Muscle layer of colon (tissue), 2 donors: ENCODE data around the gene SYCP2L.

Experiments used
- H3K27ac ChIP-seq: one replicate; pipeline ENCODE4 v1.7.0; 2013; ENCODE audit warnings: low read depth, mild to moderate bottlenecking, low read length, moderate library complexity
- H3K27me3 ChIP-seq, 2 donors: one replicate each; pipeline ENCODE4 v1.7.0; 2013; ENCODE audit warnings: low read length in 2 of 2, mild to moderate bottlenecking in 2 of 2; ENCODE audit not compliant: insufficient read depth in 2 of 2, control insufficient read depth in 1 of 2
- H3K36me3 ChIP-seq: one replicate; pipeline ENCODE4 v1.7.0; 2013; ENCODE audit warnings: mild to moderate bottlenecking, low read length; ENCODE audit not compliant: insufficient read depth
- H3K4me1 ChIP-seq: one replicate; pipeline ENCODE4 v1.7.0; 2013; ENCODE audit warnings: mild to moderate bottlenecking, low read length; ENCODE audit not compliant: insufficient read depth
- H3K4me3 ChIP-seq, 2 donors: one replicate each; pipeline ENCODE4 v1.7.0; 2013; ENCODE audit warnings: low read length in 2 of 2, low read depth in 1 of 2, mild to moderate bottlenecking in 1 of 2, moderate library complexity in 1 of 2
- H3K9ac ChIP-seq: one replicate; pipeline ENCODE4 v1.7.0; 2013; ENCODE audit warnings: low read length
- H3K9me3 ChIP-seq: one replicate; pipeline ENCODE4 v1.7.0; 2013; ENCODE audit warnings: mild to moderate bottlenecking, low read length
- donor health status: abdominal sarcoma.
- donor health status: Adenocarcinoma of cecum.

The SYCP2L gene

GRCh38 chr6:11009353-11009752 lies 122.5 kb downstream of the SYCP2L start:
- Histone ChIP-seq H3K36me3 (no peaks in the 10 kb centered on the region), H3K4me3 (no peak overlapping the region), H3K27ac (no peak overlapping the region), H3K9me3 (no peaks in the 10 kb centered on the region), H3K27me3 (no peaks in the 10 kb centered on the region), H3K4me1 (no peaks in the 10 kb centered on the region), H3K9ac (no peak overlapping the region)

GRCh38 chr6:11011787-11012234 lies 125.0 kb downstream of the SYCP2L start:
- H3K27me3 ChIP-seq: no peaks in the 10 kb centered on the region
- H3K9ac ChIP-seq: no peak overlapping the region
- H3K36me3 ChIP-seq: no peaks in the 10 kb centered on the region
- no peak overlapping the region for H3K4me3 ChIP-seq
- no peaks in the 10 kb centered on the region for H3K4me1 ChIP-seq
- no peaks in the 10 kb centered on the region for H3K9me3 ChIP-seq
- no peak overlapping the region for H3K27ac ChIP-seq

DNA sequence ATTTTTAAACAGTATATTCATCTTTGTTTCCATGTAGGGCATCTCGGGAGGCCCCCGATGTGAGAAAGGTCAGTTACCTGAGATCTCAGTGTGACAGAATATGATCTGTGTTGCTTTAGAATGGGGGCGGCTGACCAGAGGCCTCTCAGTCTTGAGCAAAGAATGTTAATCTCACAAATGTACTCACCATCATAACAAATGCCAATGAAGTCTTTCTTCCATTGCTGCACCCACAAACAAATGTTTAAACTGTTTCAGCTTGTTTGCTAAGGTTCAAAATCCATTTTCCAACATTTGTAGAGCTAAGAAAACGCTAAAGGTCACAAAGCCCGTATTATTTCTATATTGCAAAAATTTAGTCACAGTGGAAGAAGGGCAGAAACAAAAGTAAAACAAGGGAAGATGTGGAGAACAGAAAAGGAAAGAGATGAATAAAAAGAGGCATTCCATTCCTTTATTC lies 125.5 kb downstream of the SYCP2L start:
- H3K27me3 ChIP-seq: no peaks in the 10 kb centered on the region
- H3K4me1 ChIP-seq: no peaks in the 10 kb centered on the region
- H3K27ac ChIP-seq: no peak overlapping the region
- no peaks in the 10 kb centered on the region for H3K9me3 ChIP-seq
- H3K4me3 ChIP-seq: no peak overlapping the region
- no peaks in the 10 kb centered on the region for H3K36me3 ChIP-seq
- no peak overlapping the region for H3K9ac ChIP-seq

- Histone ChIP-seq H3K36me3 (no peaks in the 10 kb centered on the region), H3K9ac (no peak overlapping the region), H3K9me3 (no peaks in the 10 kb centered on the region), H3K27ac (no peak overlapping the region), H3K4me1 (no peaks in the 10 kb centered on the region), H3K4me3 (no peak overlapping the region), H3K27me3 (no peaks in the 10 kb centered on the region)
Measured at GRCh38 chr6:11012976-11013720, 126.3 kb downstream of the SYCP2L start.

DNA sequence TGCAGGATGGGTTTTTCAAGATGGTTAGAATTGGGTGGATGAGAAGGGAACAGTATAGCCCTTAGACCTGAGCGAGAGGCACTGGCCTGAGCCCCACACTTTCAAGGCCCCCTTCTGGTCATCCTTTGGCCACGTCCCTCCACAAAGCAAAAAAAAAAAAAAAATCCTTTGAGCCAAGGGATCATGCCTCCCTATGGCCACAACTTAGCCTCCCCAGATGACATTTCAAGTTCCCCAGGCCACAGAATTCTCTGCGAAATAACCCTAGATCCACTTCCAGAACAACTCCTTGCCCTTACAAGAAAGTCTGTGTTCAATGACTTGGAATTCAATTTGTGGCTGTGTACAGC lies 126.8 kb downstream of the SYCP2L start:
- H3K4me3 ChIP-seq: no peak overlapping the region
- no peaks in the 10 kb centered on the region for H3K9me3 ChIP-seq
- no peak overlapping the region for H3K9ac ChIP-seq
- H3K36me3 ChIP-seq: no peaks in the 10 kb centered on the region
- no peak overlapping the region for H3K27ac ChIP-seq
- no peaks in the 10 kb centered on the region for H3K27me3 ChIP-seq
- H3K4me1 ChIP-seq: no peaks in the 10 kb centered on the region

- Histone ChIP-seq H3K4me3 (no peak overlapping the region), H3K9me3 (no peaks in the 10 kb centered on the region), H3K4me1 (no peaks in the 10 kb centered on the region)
Measured at GRCh38 chr6:11015102-11015501, 128.2 kb downstream of the SYCP2L start.

DNA sequence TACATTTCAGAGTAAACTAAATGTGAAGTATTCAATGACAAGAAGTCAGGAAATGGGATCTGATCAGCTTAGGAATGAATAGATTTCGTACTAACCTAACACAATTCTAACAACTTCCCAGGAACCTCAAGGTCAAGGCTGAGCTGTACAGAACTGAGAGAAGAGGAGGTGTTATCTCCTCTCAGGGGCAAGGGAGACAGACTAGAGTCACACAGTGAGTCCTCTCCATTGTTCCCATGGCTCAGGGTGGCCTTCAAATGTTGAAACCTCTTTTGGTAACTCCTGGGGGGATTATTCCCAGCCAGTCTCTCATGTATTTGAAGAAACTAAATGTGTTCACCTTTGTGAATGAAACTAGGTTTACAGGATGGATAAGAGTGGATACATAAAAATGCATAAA lies 129.6 kb downstream of the SYCP2L start:
- Histone ChIP-seq H3K4me3 (no peak overlapping the region), H3K27me3 (no peaks in the 10 kb centered on the region), H3K4me1 (no peaks in the 10 kb centered on the region), H3K9me3 (no peaks in the 10 kb centered on the region), H3K27ac (no peak overlapping the region), H3K36me3 (no peaks in the 10 kb centered on the region), H3K9ac (no peak overlapping the region)

More at GRCh38 chr6:11015102-11015501, 128.2 kb downstream of the SYCP2L start:
- Histone ChIP-seq H3K27ac (no peak overlapping the region), H3K27me3 (no peaks in the 10 kb centered on the region), H3K36me3 (no peaks in the 10 kb centered on the region), H3K9ac (no peak overlapping the region)

DNA sequence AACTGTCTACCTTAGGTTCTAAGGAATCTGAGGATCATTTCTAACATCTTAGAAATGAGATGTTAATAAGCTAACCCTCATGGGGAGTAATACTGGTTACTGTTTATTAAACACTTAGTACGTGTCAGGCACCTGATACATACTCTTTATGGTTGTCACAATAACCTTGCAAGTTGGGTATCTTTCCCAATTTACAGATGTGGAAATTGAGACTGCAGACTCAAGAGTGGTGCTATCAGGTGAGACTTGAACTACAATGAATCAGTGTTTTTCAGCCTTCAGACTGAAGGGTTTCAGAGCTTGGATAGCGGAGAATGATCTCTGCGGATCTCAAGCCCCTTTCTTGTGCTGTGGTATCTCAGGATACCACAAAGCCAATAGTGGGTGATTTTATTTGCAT lies 130.2 kb downstream of the SYCP2L start:
- Histone ChIP-seq H3K27ac (no peak overlapping the region), H3K9me3 (no peaks in the 10 kb centered on the region), H3K4me1 (no peaks in the 10 kb centered on the region), H3K27me3 (no peaks in the 10 kb centered on the region), H3K9ac (no peak overlapping the region), H3K36me3 (no peaks in the 10 kb centered on the region), H3K4me3 (no peak overlapping the region)

DNA sequence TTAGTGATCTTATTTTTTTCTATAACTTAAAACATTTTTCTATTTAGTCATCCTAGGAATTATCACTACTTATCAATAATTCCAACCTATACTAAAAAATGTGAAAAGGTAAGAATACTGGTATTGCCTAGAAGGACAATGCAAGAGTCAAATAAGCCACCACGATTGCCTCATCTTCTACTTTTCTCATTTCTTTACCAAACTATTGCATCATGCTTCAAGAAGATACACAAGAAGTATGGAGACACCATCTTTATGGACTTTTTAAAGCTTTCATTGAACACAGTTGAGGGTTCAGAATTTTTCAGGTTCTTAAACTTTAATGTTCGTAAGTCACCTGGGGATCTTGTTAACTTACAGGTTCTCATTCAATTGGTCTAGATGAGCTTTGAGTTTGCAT lies 131.4 kb downstream of the SYCP2L start:
- no peak overlapping the region for H3K27ac ChIP-seq
- H3K9ac ChIP-seq: no peak overlapping the region
- H3K9me3 ChIP-seq: no peaks in the 10 kb centered on the region
- H3K4me1 ChIP-seq: no peaks in the 10 kb centered on the region
- H3K27me3 ChIP-seq: no peaks in the 10 kb centered on the region
- H3K4me3 ChIP-seq: no peak overlapping the region
- no peaks in the 10 kb centered on the region for H3K36me3 ChIP-seq

- Histone ChIP-seq H3K9me3 (no peaks in the 10 kb centered on the region), H3K4me1 (no peaks in the 10 kb centered on the region), H3K27me3 (no peaks in the 10 kb centered on the region), H3K9ac (no peak overlapping the region), H3K36me3 (no peaks in the 10 kb centered on the region), H3K27ac (no peak overlapping the region), H3K4me3 (no peak overlapping the region)
Measured at GRCh38 chr6:11021003-11021402, 134.2 kb downstream of the SYCP2L start.

DNA sequence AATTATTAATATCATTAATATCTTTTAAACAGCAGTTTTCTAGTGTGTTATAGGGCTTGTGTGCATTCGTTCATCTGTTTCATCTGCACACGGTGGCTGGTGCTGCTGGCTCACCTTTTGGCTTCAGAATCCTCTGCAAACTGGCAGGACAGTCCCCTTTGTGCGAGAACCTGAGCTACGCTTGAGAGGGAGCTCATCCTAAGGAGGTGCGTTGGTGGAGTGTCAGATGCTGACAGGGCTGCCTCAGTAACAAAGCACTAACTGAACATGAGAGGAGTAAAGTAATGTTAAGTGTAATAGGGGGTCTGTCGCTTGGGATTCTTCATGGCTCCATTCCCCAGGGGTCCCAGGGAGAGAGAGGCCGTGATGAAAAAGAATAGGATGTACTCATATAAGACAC lies 134.9 kb downstream of the SYCP2L start:
- no peaks in the 10 kb centered on the region for H3K36me3 ChIP-seq
- H3K9ac ChIP-seq: no peak overlapping the region
- H3K4me1 ChIP-seq: no peaks in the 10 kb centered on the region
- H3K27ac ChIP-seq: no peak overlapping the region
- no peaks in the 10 kb centered on the region for H3K27me3 ChIP-seq
- no peak overlapping the region for H3K4me3 ChIP-seq
- H3K9me3 ChIP-seq: no peaks in the 10 kb centered on the region

DNA sequence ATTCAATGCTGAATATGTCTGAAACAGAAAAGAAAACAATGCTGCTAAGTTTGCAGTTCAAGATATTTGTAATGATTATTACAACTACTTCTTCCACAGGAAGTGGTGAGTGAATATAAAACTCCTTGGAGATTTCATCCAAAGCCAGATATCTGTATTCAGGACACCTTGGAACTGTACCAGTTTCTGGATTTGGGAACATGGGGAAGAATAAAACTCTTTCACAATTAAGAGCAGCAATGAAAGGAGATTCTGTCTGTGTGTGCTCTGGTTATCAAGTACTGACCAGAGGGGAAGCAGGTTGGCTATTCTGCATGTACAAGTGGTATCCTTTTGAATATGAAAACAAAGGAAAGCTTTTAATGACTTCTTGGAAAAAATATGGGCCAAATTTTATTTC lies 136.2 kb downstream of the SYCP2L start:
- no peak overlapping the region for H3K27ac ChIP-seq
- no peaks in the 10 kb centered on the region for H3K27me3 ChIP-seq
- no peaks in the 10 kb centered on the region for H3K36me3 ChIP-seq
- no peak overlapping the region for H3K9ac ChIP-seq
- H3K4me3 ChIP-seq: no peak overlapping the region
- H3K9me3 ChIP-seq: no peaks in the 10 kb centered on the region
- no peaks in the 10 kb centered on the region for H3K4me1 ChIP-seq
